Measurements from ENCODE around the gene COPS8. TPM values are rescaled to one million over a fixed set of nuclear protein-coding genes. Genes with fewer than 3 reads are reported as not detected.

Gene COPS8
- 10 to 100 TPM; 29.1 to 30.7 TPM for total RNA-seq
- polyA plus RNA-seq = 10 to 100 TPM; 51.0 to 56.1 (median 54.0) TPM
- total RNA-seq = 42.6 to 61.5 (median 48.6) reads per million in 6 experiments

- H3K4me1 Mint-ChIP-seq = peaks cover 14 to 32% (median 25%) of the 10 kb centered on the region in 4 donors
Measured at GRCh38 chr2:237085248-237086221, at the start of gene COPS8. Gene COPS8 (plus strand): TSS chr2:237085889. CDS start chr2:237085965, 76 bp downstream.

GRCh38 chr2:237039301-237040031 lies 46.2 kb upstream of the COPS8 start:
- no peaks in the 10 kb centered on the region for H3K9me3 Mint-ChIP-seq
- POLR2A ChIA-PET = no interaction called here
- ATAC-seq = no peak

More at GRCh38 chr2:237085248-237086221, at the start of gene COPS8:
- POLR2A ChIA-PET = interaction anchor here (0.6 to 2.1 kb wide), 15 partner anchors 10 to 975 kb away, joined by 3 to 9 read pairs (median 3); partner anchors contain the start of genes ACKR3 and SCLY
- Mint-ChIP-seq H3K9me3 (no peaks in the 10 kb centered on the region), H3K27ac (peak within 1 kb of the TSS; percentile 96 to 100 (median 100)), H3K27me3 (no peaks in the 10 kb centered on the region), H3K4me3 (peak within 1 kb of the TSS; percentile 96 to 100 (median 99)), H3K36me3 (peaks cover 0 to 25% (median 5%) of the 10 kb centered on the region in 3 donors)
- ATAC-seq (peak; percentile 98 to 99), DNase-seq (peak; percentile 79 to 93 (median 90))

GRCh38 chr2:237041231-237041630 lies 44.5 kb upstream of the COPS8 start:
- H3K27me3 Mint-ChIP-seq = peaks cover 0 to 17% (median 0%) of the 10 kb centered on the region in 5 donors
- DNase-seq (no peak), ATAC-seq (no peak)
- H3K4me1 Mint-ChIP-seq = no peaks in the 10 kb centered on the region
- H3K4me3 Mint-ChIP-seq = no peak overlapping the region
- H3K27ac Mint-ChIP-seq = no peak overlapping the region
- H3K36me3 Mint-ChIP-seq = no peaks in the 10 kb centered on the region
- no peaks in the 10 kb centered on the region for H3K9me3 Mint-ChIP-seq
- POLR2A ChIA-PET = no interaction called here

More at GRCh38 chr2:237039301-237040031, 46.2 kb upstream of the COPS8 start:
- no peak for DNase-seq
- peaks cover 0 to 17% (median 0%) of the 10 kb centered on the region in 5 donors for H3K27me3 Mint-ChIP-seq
- H3K36me3 Mint-ChIP-seq = no peaks in the 10 kb centered on the region
- no peaks in the 10 kb centered on the region for H3K4me1 Mint-ChIP-seq
- no peak overlapping the region for H3K27ac Mint-ChIP-seq
- no peak overlapping the region for H3K4me3 Mint-ChIP-seq

GRCh38 chr2:237042101-237042500 lies 43.6 kb upstream of the COPS8 start:
- no peak overlapping the region for H3K4me3 Mint-ChIP-seq
- POLR2A ChIA-PET = no interaction called here
- no peak for ATAC-seq
- peaks cover 0 to under 1% (median 0%) of the 10 kb centered on the region in 3 donors for H3K36me3 Mint-ChIP-seq
- peaks cover 0 to 1% (median under 1%) of the 10 kb centered on the region in 9 donors for H3K9me3 Mint-ChIP-seq
- DNase-seq = no peak
- peaks cover 0 to 17% (median 0%) of the 10 kb centered on the region in 5 donors for H3K27me3 Mint-ChIP-seq
- H3K27ac Mint-ChIP-seq = no peak overlapping the region
- H3K4me1 Mint-ChIP-seq = no peaks in the 10 kb centered on the region

GRCh38 chr2:237043866-237044265 lies 41.8 kb upstream of the COPS8 start:
- Mint-ChIP-seq H3K4me3 (no peak overlapping the region), H3K36me3 (peaks cover 0 to 12% (median 4%) of the 10 kb centered on the region in 3 donors), H3K4me1 (no peaks in the 10 kb centered on the region), H3K27me3 (peaks cover 0 to 17% (median 1%) of the 10 kb centered on the region in 5 donors), H3K9me3 (peaks cover 4 to 17% (median 8%) of the 10 kb centered on the region in 9 donors), H3K27ac (no peak overlapping the region)
- no peak for ATAC-seq
- DNase-seq = no peak
- POLR2A ChIA-PET = no interaction called here

- POLR2A ChIA-PET = no interaction called here
- Mint-ChIP-seq H3K9me3 (peaks cover 7 to 22% (median 13%) of the 10 kb centered on the region in 9 donors), H3K27me3 (peaks cover 0 to 17% (median 1%) of the 10 kb centered on the region in 5 donors), H3K36me3 (peaks cover 0 to 13% (median 4%) of the 10 kb centered on the region in 3 donors), H3K27ac (no peak overlapping the region), H3K4me1 (no peaks in the 10 kb centered on the region), H3K4me3 (no peak overlapping the region)
- ATAC-seq (no peak), DNase-seq (no peak)
Measured at GRCh38 chr2:237044281-237044680, 41.4 kb upstream of the COPS8 start.

GRCh38 chr2:237045449-237045848 lies 40.2 kb upstream of the COPS8 start:
- Mint-ChIP-seq H3K27me3 (peaks cover 1 to 17% (median 3%) of the 10 kb centered on the region in 5 donors), H3K9me3 (peaks cover 7 to 30% (median 20%) of the 10 kb centered on the region in 9 donors), H3K4me3 (no peak overlapping the region), H3K36me3 (peaks cover 0 to 21% (median 10%) of the 10 kb centered on the region in 3 donors), H3K27ac (no peak overlapping the region), H3K4me1 (no peaks in the 10 kb centered on the region)
- DNase-seq (no peak), ATAC-seq (no peak)
- POLR2A ChIA-PET = no interaction called here

GRCh38 chr2:237048595-237048994 lies 37.1 kb upstream of the COPS8 start:
- DNase-seq (no peak), ATAC-seq (no peak)
- H3K36me3 Mint-ChIP-seq = peaks cover 0 to 21% (median 10%) of the 10 kb centered on the region in 3 donors
- H3K27me3 Mint-ChIP-seq = peaks cover 4 to 10% (median 9%) of the 10 kb centered on the region in 5 donors
- H3K4me1 Mint-ChIP-seq = no peaks in the 10 kb centered on the region
- no peak overlapping the region for H3K27ac Mint-ChIP-seq
- peaks cover 7 to 30% (median 20%) of the 10 kb centered on the region in 9 donors for H3K9me3 Mint-ChIP-seq
- POLR2A ChIA-PET = no interaction called here
- no peak overlapping the region for H3K4me3 Mint-ChIP-seq

- Mint-ChIP-seq H3K4me1 (no peaks in the 10 kb centered on the region), H3K27ac (no peak overlapping the region), H3K4me3 (no peak overlapping the region), H3K27me3 (peaks cover 4 to 10% (median 9%) of the 10 kb centered on the region in 5 donors), H3K36me3 (peaks cover 0 to 21% (median 10%) of the 10 kb centered on the region in 3 donors), H3K9me3 (peaks cover 7 to 30% (median 20%) of the 10 kb centered on the region in 9 donors)
- POLR2A ChIA-PET = no interaction called here
- DNase-seq (no peak), ATAC-seq (no peak)
Measured at GRCh38 chr2:237051861-237052260, 33.8 kb upstream of the COPS8 start.

- peaks cover 4 to 21% (median 15%) of the 10 kb centered on the region in 9 donors for H3K9me3 Mint-ChIP-seq
- ATAC-seq (no peak), DNase-seq (no peak)
- no peak overlapping the region for H3K4me3 Mint-ChIP-seq
- peaks cover 0 to 17% (median 8%) of the 10 kb centered on the region in 3 donors for H3K36me3 Mint-ChIP-seq
- POLR2A ChIA-PET = no interaction called here
- H3K27ac Mint-ChIP-seq = peak overlapping the region in 1 of 10 donors; percentile 6
- H3K4me1 Mint-ChIP-seq = no peaks in the 10 kb centered on the region
- H3K27me3 Mint-ChIP-seq = peaks cover 4 to 10% (median 9%) of the 10 kb centered on the region in 5 donors
Measured at GRCh38 chr2:237053066-237053465, 32.6 kb upstream of the COPS8 start.

- ATAC-seq = no peak
- POLR2A ChIA-PET = no interaction called here
- DNase-seq = no peak
- peaks cover 0 to 3% (median under 1%) of the 10 kb centered on the region in 4 donors for H3K4me1 Mint-ChIP-seq
- no peak overlapping the region for H3K27ac Mint-ChIP-seq
- H3K36me3 Mint-ChIP-seq = no peaks in the 10 kb centered on the region
- no peaks in the 10 kb centered on the region for H3K9me3 Mint-ChIP-seq
- no peak overlapping the region for H3K4me3 Mint-ChIP-seq
- peaks cover 2 to 10% (median 6%) of the 10 kb centered on the region in 5 donors for H3K27me3 Mint-ChIP-seq
Measured at GRCh38 chr2:237055386-237056100, 30.1 kb upstream of the COPS8 start.

All from naive thymus-derived CD8-positive, alpha-beta T cell (primary cell).